Fibroblast of pulmonary artery (primary cell): Measurements from ENCODE around the gene PRSS8.

Experiments used
- DNase-seq: peaks from one replicate; pipeline ENCODE4 v3.0.0-alpha.2; 2010; ENCODE audit warnings: low read depth
- H3K4me3 ChIP-seq: replicated peaks from 2 replicates; pipeline ENCODE4 v1.5.1; 2011; ENCODE audit warnings: low read depth, mild to moderate bottlenecking, control low read depth, low read length, moderate library complexity
- CTCF ChIP-seq: IDR thresholded peaks from 2 replicates; pipeline ENCODE4 v1.5.1; 2011; ENCODE audit warnings: mild to moderate bottlenecking, control low read depth, low read length, inconsistent platforms; ENCODE audit errors: missing control alignments

The PRSS8 gene

GRCh38 chr16:31130899-31131298 lies 4.6 kb downstream of the PRSS8 start:
- no peak for TF ChIP-seq CTCF
- DNase-seq = no peak
- H3K4me3 ChIP-seq = no peak overlapping the region

- TF ChIP-seq CTCF = no peak
- no peak overlapping the region for H3K4me3 ChIP-seq
- no peak for DNase-seq
These were observed 5.1 kb downstream of the PRSS8 start for GRCh38 chr16:31130336-31130891.

GRCh38 chr16:31129568-31130335 lies 5.8 kb downstream of the PRSS8 start:
- TF ChIP-seq CTCF = no peak
- no peak overlapping the region for H3K4me3 ChIP-seq
- DNase-seq = no peak

- H3K4me3 ChIP-seq = no peak overlapping the region
- TF ChIP-seq CTCF = no peak
- no peak for DNase-seq
These were observed 6.6 kb downstream of the PRSS8 start for GRCh38 chr16:31128711-31129567.

GRCh38 chr16:31127182-31127581 lies 8.3 kb downstream of the PRSS8 start:
- no peak for DNase-seq
- H3K4me3 ChIP-seq = no peak overlapping the region
- TF ChIP-seq CTCF = no peak

- DNase-seq = no peak
- no peak overlapping the region for H3K4me3 ChIP-seq
- TF ChIP-seq CTCF = no peak
These were observed 9.7 kb downstream of the PRSS8 start for GRCh38 chr16:31125844-31126243.
